Tibial artery (tissue), 4 donors: ENCODE results near the gene UBASH3B.

Source experiments
- DNase-seq, 2 donors: peaks; one replicate each; pipeline ENCODE4 v3.0.0-alpha.2; 2019
- H3K27ac ChIP-seq, 2 donors: fragments of 200-600 bp; sonication (generic) in 1 of 2; 1 replicate in 1 of 2; 2 replicates in 1 of 2; pipeline ENCODE4 v1.5.1; 2018 to 2019; ENCODE audit warnings: mild to moderate bottlenecking in 1 of 2
- H3K27me3 ChIP-seq, 2 donors: fragments of 200-600 bp; sonication (generic) in 1 of 2; one replicate each; pipeline versions ENCODE4 v1.5.1 to v1.6.0; 2016 to 2019
- H3K36me3 ChIP-seq, 3 donors: fragments of 200-600 bp; sonication (generic) in 2 of 3; one replicate each; pipeline ENCODE4 v1.5.1; 2016 to 2019; ENCODE audit warnings: mild to moderate bottlenecking in 2 of 3
- H3K4me1 ChIP-seq, 4 donors: fragments of 200-600 bp; sonication (generic) in 2 of 4; 1 replicate in 3 of 4; 2 replicates in 1 of 4; pipeline ENCODE4 v1.5.1; 2016 to 2019
- H3K4me3 ChIP-seq, 2 donors: fragments of 200-600 bp; sonication (generic) in 1 of 2; 1 replicate in 1 of 2; 2 replicates in 1 of 2; pipeline ENCODE4 v1.5.1; 2018 to 2019; ENCODE audit warnings: mild to moderate bottlenecking in 2 of 2
- H3K9me3 ChIP-seq, 3 donors: fragments of 200-600 bp; sonication (generic) in 1 of 3; one replicate each; pipeline ENCODE4 v1.5.1; 2016 to 2019
- intact Hi-C: fragments of 100-400 bp; cut with DNase I; formaldehyde crosslinking; loops from one replicate; pipeline ENCODE4 v1.15.0; 2023; ENCODE audit warnings: low total_unique reads
- TF ChIP-seq, protein P1 (sequence below), 2 experiments: fragments of 200-600 bp in 1 of 2; fragments of 450-650 bp in 1 of 2; IDR thresholded peaks; one replicate each; pipeline ENCODE4 v1.5.1; 2017 to 2019; ENCODE audit warnings: antibody characterized with exemption in 2 of 2, mild to moderate bottlenecking in 1 of 2, moderate library complexity in 1 of 2

The UBASH3B gene

DNA sequence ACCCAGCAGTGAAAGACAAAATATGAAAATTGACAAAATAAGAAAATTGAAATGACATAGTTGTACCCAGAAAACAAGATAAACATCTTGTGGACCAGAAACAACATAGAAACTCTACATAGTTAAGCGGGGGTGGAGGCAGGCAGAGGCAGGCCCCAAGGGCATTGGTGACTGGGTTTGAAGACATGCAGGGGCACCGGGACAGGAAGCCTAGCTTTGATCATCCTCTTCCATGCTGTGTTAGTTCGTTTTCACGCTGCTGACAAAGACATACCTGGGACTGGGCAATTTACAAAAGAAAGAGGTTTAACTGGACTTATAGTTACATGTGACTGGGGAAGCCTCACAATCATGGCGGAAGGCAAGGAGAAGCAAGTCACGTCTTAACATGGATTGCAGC, 149.3 kb downstream of the UBASH3B start:
- H3K27me3 ChIP-seq = no peaks in the 10 kb centered on the region
- H3K4me3 ChIP-seq = no peak overlapping the region
- H3K27ac ChIP-seq = no peak overlapping the region
- no peaks in the 10 kb centered on the region for H3K4me1 ChIP-seq
- intact Hi-C loops = no loop called here
- no peak for DNase-seq
- TF ChIP-seq, protein P1, sequence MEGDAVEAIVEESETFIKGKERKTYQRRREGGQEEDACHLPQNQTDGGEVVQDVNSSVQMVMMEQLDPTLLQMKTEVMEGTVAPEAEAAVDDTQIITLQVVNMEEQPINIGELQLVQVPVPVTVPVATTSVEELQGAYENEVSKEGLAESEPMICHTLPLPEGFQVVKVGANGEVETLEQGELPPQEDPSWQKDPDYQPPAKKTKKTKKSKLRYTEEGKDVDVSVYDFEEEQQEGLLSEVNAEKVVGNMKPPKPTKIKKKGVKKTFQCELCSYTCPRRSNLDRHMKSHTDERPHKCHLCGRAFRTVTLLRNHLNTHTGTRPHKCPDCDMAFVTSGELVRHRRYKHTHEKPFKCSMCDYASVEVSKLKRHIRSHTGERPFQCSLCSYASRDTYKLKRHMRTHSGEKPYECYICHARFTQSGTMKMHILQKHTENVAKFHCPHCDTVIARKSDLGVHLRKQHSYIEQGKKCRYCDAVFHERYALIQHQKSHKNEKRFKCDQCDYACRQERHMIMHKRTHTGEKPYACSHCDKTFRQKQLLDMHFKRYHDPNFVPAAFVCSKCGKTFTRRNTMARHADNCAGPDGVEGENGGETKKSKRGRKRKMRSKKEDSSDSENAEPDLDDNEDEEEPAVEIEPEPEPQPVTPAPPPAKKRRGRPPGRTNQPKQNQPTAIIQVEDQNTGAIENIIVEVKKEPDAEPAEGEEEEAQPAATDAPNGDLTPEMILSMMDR (IDR thresholded peaks at IDR 0.05) = no peak
- H3K36me3 ChIP-seq = no peaks in the 10 kb centered on the region
- H3K9me3 ChIP-seq = no peaks in the 10 kb centered on the region

DNA sequence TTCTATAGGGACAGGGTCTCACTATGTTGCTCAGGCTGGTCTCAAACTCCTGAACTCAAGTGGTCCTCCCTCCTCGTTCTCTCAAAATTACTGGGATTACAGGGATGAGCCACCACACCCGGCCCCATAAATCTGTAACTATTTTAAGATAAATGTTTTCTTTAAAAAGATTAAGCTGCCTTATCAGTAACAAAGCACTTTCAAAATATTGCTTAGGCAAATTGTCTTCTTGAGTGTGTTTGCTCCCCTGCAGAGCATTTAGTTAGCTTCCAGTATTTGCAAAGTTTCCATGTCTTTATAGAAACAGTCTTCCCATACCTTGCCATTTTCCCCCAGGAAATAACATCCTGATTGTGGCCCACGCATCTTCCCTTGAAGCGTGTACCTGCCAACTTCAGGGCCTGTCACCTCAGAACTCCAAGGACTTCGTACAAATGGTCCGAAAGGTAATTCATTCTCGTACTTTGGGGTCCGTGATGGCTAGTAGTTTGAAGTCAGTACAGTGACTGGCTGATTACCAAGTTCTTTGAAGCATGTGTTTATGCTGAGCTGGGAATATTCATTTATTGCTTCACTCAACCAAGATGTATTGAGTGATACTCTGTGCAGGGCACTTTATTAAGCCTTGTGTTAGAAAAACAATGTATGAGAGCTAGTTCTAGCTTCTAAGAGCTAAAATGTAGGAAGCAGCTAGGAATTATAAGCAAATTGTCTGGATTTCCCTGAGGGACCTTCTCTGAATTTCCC, 152.4 kb downstream of the UBASH3B start:
- TF ChIP-seq, protein P1 (IDR thresholded peaks at IDR 0.05) = no peak
- H3K27me3 ChIP-seq = no peaks in the 10 kb centered on the region
- DNase-seq = no peak
- no peaks in the 10 kb centered on the region for H3K9me3 ChIP-seq
- no peaks in the 10 kb centered on the region for H3K36me3 ChIP-seq
- no peaks in the 10 kb centered on the region for H3K4me1 ChIP-seq
- no peak overlapping the region for H3K4me3 ChIP-seq
- intact Hi-C loops = no loop called here
- peak overlapping the region in 1 of 2 donors; percentile 27 for H3K27ac ChIP-seq

GRCh38 chr11:122808478-122808869, 153.0 kb downstream of the UBASH3B start:
- DNase-seq = no peak
- TF ChIP-seq, protein P1 (IDR thresholded peaks at IDR 0.05) = no peak
- intact Hi-C loops = no loop called here

GRCh38 chr11:122809866-122810265, 154.3 kb downstream of the UBASH3B start:
- intact Hi-C loops = no loop called here

More at GRCh38 chr11:122808478-122808869, 153.0 kb downstream of the UBASH3B start:
- Histone ChIP-seq H3K27me3 (no peaks in the 10 kb centered on the region), H3K4me3 (no peak overlapping the region), H3K4me1 (no peaks in the 10 kb centered on the region), H3K9me3 (no peaks in the 10 kb centered on the region), H3K27ac (peak overlapping the region in 1 of 2 donors; percentile 27), H3K36me3 (no peaks in the 10 kb centered on the region)

DNA sequence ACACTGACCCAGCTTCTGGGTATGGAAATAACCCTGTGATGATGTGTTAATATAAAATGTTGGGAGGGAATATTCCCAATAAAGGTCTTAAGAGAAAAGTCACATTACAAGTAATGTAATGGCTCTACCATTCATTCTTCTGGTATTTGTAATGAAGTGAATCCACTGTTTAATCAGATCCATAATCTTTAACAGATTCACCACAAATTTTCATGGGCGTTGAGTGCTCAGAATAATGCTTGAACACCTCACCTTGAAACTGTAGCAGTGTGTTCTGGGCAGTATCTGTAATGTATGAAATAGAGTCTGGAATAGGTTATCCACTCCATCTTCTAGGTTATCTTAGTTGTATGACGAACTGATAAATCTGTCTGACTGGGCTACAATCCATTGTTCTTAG, 156.2 kb downstream of the UBASH3B start:
- Histone ChIP-seq H3K27me3 (no peaks in the 10 kb centered on the region), H3K4me1 (peaks cover 0 to under 1% (median 0%) of the 10 kb centered on the region in 4 donors), H3K4me3 (no peak overlapping the region), H3K27ac (no peak overlapping the region), H3K9me3 (no peaks in the 10 kb centered on the region), H3K36me3 (no peaks in the 10 kb centered on the region)
- DNase-seq = no peak
- intact Hi-C loops = no loop called here
- TF ChIP-seq, protein P1 (IDR thresholded peaks at IDR 0.05) = no peak

More at GRCh38 chr11:122809866-122810265, 154.3 kb downstream of the UBASH3B start:
- Histone ChIP-seq H3K4me3 (no peak overlapping the region), H3K27me3 (no peaks in the 10 kb centered on the region), H3K36me3 (no peaks in the 10 kb centered on the region), H3K27ac (no peak overlapping the region), H3K9me3 (no peaks in the 10 kb centered on the region), H3K4me1 (no peaks in the 10 kb centered on the region)
- TF ChIP-seq, protein P1 (IDR thresholded peaks at IDR 0.05) = no peak
- DNase-seq = no peak
